HCEC 1CT (cell line): ENCODE results near the gene RHCG.

Experiments used
- DNase-seq: peaks from one replicate; pipeline ENCODE4 v3.0.0-alpha.2; 2017

Gene RHCG

DNA sequence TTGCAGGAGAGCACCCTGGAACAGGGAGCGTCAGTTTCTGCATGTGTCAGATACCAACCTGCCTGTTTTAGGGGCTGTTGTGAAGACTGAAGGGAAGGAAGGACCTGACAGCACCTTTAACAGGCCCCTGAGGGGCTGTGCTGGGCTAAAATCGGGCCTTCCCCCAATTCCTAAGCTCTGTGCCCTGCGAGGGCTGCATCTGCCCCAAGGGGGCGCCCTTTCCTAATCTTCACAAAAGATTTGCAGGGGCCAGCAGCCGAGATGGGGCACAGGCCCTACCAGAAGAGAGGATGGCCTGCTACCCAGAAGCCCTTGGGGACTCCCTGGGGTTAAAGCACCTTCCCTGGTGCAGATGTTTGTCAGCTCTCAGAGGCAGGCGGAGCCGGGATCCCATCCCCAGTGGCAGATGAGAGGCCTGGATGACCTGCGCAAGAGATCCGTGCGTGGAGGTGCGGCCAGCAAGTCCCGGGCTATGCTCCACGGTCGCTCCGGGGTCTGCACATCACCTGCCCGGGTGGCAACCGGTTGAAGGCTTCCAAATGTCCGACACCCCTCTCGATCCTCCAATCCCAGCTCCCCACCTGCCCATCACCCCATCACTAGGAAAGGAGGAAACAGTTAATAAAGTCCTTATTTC is 53.6 kb downstream of the RHCG start:
- DNase-seq, result peak; percentile 41

DNA sequence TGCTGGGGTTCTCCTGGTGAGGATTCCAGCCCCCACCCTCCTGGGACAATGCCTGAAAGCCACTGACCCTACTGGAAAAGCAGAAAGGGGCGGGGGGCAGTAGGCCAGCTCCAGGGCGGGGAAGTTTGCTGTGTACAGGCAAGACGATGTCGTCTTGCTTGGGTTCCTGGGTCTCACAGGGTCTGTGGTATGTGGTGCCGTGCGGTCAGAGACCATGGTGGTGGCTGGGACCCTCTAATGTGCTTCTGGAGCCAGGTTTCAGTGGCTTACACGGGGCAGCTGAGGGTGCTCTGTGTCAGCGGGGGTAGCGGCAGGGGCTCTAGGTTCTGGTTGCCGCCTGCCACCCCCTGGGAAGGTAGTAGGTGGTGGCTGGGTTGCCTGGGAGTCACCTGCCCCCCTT is 54.2 kb downstream of the RHCG start:
- no peak for DNase-seq

DNA sequence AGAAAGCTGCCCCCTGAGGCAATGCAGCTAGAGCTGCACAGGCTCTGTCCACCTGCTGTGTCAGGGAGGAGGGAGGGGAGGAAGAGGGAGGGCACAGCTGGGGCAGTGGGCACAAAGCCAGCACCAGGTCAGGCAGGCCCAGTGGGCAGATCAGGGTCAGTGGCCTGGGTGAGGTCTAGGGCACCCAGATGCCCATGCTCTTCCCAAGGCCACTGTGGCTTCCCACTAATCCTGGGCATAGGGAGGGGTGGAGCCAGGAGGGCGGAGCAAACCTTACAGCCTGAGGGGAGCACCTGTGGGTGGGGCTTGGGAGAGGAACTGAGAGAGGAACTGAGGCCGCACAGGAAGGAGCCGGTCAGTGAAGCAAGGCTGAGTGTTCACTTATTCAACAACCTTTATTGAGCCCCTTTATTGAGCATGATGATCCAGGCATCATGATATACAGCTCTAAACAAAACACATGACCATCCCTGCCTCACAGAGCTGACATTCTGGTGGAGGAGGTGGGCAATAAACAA is 55.0 kb downstream of the RHCG start:
- no peak for DNase-seq

DNA sequence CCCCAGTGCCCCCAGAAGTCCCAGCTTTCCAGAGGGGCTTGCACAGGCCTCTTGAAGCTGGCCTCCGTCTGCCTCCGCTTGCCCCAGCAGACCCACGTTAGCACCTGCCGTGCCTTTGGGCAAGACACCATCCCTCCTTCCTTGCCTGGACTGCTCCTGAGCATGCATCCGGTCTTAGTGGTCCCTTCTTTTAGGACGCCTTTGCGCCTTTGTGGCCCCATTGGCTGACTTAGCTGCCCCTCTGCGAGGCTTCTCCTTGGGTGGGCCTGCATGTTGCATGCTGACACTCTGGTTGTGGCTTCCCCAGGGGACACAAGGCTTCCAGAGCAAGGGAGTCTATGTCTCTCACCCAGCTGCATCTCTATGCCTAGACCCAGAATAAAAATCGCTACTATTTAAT is 56.6 kb downstream of the RHCG start:
- DNase-seq, result no peak

DNA sequence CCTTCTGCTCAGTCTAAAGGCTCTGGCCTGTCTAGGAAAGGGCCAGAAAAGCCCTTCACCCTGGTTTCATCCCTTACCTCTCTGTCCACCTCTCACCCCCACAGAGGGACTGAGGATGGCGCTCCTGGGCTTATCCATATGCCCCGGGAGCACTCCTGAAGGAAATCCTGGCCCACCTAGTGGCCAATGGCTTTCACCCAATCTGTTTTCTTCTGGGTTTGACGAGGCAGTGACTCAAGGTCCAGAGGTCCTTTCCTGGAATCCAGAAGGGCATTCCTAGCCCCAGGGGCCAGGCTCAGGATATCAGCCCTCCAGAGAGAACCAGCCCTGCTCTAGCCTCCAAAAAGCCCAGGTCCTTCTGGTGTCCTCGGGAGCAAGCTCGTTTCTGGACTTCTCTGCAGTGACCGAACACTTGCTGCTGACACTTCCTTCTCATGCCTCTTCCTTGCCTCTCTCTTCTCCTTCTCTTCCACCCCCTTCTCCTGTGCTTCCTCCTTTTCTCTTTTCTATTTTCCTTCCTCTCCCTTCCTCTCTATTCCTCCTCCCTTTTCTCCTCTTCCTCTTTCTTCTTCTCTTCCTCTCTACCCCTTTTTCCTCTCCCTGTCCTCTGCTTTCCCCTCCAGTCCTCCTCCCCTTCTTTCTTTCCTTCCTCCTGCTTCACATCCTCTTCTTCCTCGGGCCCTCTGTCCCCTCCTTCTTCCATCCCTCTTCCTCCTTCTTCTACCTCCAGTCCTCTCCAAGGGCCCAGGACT is 59.6 kb downstream of the RHCG start:
- DNase-seq, result no peak

DNA sequence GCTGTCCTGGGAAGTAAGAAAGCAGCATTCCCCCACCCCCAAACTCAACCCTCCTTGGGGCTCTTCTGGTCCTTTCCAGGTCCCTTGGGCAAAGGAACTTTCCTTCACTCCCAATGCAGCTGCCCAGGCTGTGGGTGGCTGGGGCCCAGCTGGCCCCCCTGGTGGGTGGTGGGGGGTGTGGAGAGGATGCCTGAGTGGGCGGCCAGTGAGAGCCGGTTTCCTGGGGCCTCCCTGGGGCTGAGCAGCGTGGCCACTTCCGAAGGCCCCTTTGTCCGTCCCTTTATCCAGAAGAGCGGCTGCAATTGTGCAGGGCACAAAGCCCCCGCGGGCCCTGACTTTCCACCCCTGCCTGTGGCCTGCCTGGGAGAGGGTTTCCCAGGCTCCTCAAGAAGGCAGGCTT is 61.0 kb downstream of the RHCG start:
- no peak for DNase-seq

DNA sequence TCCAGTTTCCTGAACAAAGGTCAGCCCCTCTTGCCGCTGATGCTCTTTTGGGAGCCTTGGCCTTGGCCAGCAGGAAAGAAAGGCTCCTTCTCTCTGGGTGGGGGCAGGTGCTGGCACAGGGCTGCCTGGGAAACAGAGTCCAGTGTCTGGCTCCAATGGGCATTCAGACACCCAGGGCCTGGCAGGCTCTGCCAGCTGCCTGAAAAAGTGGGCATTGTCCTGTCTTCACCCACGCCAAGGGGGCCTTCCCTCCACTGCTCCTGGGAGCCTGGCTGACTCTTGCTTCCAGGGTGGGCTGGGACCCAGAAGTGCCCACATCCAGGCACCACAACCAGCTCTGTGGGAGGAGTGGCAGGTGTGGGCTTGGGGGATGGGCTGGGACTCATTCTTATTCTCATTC is 62.7 kb downstream of the RHCG start:
- DNase-seq, result no peak

DNA sequence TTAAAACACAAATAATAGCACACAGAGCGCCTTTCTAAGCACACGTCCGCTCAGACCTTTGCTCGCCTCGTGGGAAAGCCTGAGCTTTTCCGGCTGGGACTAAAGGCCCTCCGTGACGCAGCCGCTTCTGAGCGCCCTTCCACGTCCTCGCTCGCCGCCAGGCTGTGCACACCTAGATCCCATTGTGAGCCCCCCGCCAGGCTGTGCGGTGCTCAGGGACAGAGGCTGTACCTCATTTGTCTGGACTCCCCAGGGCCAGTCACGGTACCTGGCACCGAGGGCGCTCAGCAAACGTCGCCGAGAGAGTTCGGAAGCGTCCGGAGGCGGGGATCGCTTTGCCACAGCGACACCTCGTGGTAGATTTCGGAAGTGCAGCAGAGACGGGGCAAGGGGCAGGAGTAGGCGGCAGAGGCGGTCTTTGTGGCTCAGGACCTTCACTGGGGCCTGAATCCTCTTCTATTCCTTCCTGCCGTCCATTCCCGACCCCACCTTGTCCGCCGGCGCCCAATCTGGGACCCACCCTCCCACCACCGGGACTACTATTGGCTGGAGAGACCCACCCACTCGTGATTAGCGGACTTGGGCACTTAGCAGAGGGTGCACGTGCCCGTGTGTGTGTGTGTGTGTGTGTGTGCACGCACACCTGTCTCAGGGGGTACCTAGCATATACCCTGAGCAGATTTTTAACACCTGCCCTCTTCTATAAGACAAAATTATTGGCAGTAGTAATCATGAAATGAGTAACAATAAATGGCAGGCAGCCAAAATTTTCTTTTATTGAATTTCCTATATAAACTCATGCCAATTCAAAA is 65.6 kb downstream of the RHCG start:
- peak; percentile 45 for DNase-seq

DNA sequence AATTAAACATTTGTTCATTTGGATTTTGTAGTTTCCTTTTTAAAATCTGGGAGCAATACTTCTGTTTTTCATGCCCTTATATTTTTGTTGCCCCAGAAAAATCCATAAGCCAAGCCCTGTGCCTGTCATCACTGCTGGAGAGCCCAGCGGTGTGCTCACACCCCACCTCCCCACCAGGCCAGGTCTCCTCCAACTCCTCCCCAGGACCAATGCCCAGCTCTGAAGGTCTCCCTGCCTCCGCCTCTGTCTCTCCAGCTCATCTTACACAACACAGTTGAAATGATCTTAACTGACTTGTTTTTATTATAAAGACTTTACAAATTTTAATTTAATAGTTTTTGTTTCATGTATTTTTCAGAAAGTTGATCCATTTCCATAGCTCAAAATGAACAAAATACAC is 66.4 kb downstream of the RHCG start:
- no peak for DNase-seq

DNA sequence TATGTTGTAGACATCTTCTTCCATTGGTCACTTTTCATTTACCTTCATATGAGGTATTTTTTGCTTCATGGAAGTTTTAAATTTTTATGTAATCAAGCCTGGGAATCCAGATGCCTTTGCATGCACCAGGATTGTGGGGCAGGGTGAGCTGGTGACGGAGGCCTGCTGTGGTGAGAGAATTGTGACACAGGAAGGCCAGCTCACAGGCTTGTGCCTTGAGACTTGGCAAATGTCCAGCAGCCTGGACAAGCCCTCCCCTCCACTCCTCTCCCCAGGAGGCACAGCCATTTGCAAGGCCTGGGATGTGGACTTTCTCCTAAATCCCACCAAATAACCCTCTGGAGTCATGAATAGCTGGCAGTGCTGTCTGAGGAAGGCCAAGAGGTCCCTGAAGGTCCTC is 67.4 kb downstream of the RHCG start:
- DNase-seq, result no peak

DNA sequence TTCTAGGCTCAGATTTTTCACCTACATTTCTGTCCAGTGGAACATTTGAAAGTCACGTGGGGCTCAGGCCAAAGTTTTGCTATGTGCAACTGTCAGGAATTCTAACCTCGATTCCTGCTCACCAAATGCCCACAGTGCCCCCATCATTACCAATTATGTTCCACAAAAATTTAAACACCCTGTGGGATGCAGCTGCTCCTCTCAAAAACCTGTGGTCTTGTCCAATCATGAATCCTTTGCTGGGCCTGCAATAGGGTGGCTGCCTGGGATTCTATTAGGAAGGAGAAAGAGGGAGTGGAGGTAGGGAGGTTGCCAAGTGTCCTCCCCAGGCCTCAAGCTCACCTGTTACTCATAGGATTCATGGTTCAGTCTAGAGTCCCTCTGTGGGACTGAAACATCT is 68.1 kb downstream of the RHCG start:
- no peak for DNase-seq

DNA sequence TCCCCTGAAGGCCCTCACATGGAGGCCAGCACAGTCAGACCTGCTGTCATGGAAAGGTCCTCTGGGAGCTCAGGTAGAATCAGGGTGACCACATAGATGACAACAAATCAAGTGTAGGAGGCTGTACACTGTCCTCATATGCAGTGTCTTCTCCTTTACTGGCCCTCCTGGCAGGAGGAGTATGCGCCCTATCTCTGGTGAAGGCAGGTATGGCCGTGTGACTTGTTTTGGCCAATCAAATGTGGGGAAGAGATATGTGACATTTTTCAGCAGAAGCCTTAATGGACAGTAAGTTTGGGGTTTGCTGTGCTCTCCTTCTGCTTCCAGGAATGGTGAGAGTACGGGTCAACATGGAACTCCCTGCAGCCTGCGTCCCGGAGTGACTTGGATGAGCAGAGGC is 69.9 kb downstream of the RHCG start:
- no peak for DNase-seq

DNA sequence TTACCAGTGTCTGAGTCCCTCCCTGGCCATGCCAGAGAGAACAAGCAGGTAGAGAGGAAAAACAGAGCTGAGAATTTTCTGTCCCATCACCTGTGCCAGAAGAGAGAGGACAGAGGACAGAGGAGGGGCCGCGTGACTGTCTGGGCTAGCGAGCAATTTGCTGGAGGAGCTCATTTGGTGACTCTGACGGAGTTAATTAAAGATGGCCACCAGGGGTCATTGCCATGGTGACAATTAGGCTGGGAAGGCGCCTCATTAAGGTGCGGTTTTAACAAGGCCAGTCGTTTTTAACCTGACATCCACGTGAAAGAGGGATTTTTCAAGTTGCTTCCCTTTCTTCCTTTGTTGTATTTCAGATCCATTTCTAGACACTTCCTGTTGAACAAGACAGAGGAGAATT is 72.4 kb downstream of the RHCG start:
- DNase-seq, result no peak
